Right lobe of liver (tissue), 6 donors: ENCODE data around the gene GSTM2. TPM values are rescaled to one million over a fixed set of nuclear protein-coding genes. Genes with fewer than 3 reads are reported as not detected.

Experiments
- ATAC-seq, 4 donors: fragments of 200-7000 bp; cut with Tn5 transposase; one replicate each; pipeline ENCODE4 v1.9.1; 2020; ENCODE audit warnings: mild to moderate bottlenecking in 4 of 4, moderate library complexity in 4 of 4
- DNase-seq, 3 donors: peaks; one replicate each; pipeline ENCODE4 v3.0.0-alpha.2; 2020
- H3K27ac ChIP-seq, 3 donors: fragments of 200-600 bp; one replicate each; pipeline ENCODE4 v1.8.0; 2022
- H3K27me3 ChIP-seq, 2 donors: fragments of 200-600 bp; one replicate each; pipeline ENCODE4 v1.8.0; 2022
- H3K36me3 ChIP-seq, 4 donors: fragments of 200-600 bp; sonication (generic) in 1 of 4; one replicate each; pipeline versions ENCODE4 v1.5.1 to v1.8.0; 2017 to 2022; ENCODE audit warnings: control low read depth in 1 of 4
- H3K4me1 ChIP-seq, 4 donors: fragments of 200-600 bp; sonication (generic) in 1 of 4; one replicate each; pipeline versions ENCODE4 v1.5.1 to v1.8.0; 2017 to 2022; ENCODE audit warnings: control low read depth in 1 of 4
- H3K4me3 ChIP-seq, 3 donors: fragments of 200-600 bp; one replicate each; pipeline ENCODE4 v1.8.0; 2022
- H3K9me3 ChIP-seq, 4 donors: fragments of 200-600 bp; sonication (generic) in 1 of 4; one replicate each; pipeline versions ENCODE4 v1.5.1 to v1.8.0; 2017 to 2022; ENCODE audit warnings: control low read depth in 1 of 4
- POLR2A ChIP-seq: fragments of 450-650 bp; IDR thresholded peaks from one replicate; pipeline ENCODE4 v1.6.1; 2017; ENCODE audit warnings: antibody characterized with exemption, mild to moderate bottlenecking
- WGBS: methylation state at CpG from one replicate; pipeline ENCODE4 v1.1.6; 2018; ENCODE audit warnings: low coverage, low lambda C conversion rate; ENCODE audit not compliant: insufficient coverage; ENCODE audit errors: missing lambda C conversion rate; 5-methylcytosine and 5-hydroxymethylcytosine counted together
- intact Hi-C, 2 donors: fragments of 100-400 bp; cut with DNase I; formaldehyde crosslinking; loops; one replicate each; pipeline versions ENCODE4 v1.11.2 to v1.14.1; 2022
- total RNA-seq, 6 experiments: library from RNA; depleted of rRNA in 2 of 6; stranded (reverse); fragments of >200 nt in 2 of 6; fragmentation: NEBNext Ultra II Directional in 3 of 6; extraction: Animal tissue kit (Norgen Biotek cat#: 25700) in 3 of 6; gene quantifications; one replicate each; pipeline versions ENCODE4 v1.1.0 to v1.2.4, GENCODE V29; 2016 to 2023
- TF ChIP-seq, protein P1 (sequence below), 4 donors: fragments of 200-600 bp in 3 of 4; fragments of 450-650 bp in 1 of 4; IDR thresholded peaks; one replicate each; pipeline versions ENCODE4 v1.5.1 to v1.8.0; 2016 to 2022; ENCODE audit warnings: antibody characterized with exemption in 4 of 4, mild to moderate bottlenecking in 2 of 4
- donor health status: DM: no; HTN: yes; CAD: no.
- donor health status: DM: no; HTN: no; CAD: no.
- donor health status: DM: no; HTN: no; CAD: no.
- donor health status: DM: no; HTN: yes; CAD: no.
- donor health status: DM: no; HTN: yes; CAD: no.

The GSTM2 gene
- total RNA-seq, 6 experiments from 2014 or later: 4.4 to 16.0 (median 12.7) TPM

DNA sequence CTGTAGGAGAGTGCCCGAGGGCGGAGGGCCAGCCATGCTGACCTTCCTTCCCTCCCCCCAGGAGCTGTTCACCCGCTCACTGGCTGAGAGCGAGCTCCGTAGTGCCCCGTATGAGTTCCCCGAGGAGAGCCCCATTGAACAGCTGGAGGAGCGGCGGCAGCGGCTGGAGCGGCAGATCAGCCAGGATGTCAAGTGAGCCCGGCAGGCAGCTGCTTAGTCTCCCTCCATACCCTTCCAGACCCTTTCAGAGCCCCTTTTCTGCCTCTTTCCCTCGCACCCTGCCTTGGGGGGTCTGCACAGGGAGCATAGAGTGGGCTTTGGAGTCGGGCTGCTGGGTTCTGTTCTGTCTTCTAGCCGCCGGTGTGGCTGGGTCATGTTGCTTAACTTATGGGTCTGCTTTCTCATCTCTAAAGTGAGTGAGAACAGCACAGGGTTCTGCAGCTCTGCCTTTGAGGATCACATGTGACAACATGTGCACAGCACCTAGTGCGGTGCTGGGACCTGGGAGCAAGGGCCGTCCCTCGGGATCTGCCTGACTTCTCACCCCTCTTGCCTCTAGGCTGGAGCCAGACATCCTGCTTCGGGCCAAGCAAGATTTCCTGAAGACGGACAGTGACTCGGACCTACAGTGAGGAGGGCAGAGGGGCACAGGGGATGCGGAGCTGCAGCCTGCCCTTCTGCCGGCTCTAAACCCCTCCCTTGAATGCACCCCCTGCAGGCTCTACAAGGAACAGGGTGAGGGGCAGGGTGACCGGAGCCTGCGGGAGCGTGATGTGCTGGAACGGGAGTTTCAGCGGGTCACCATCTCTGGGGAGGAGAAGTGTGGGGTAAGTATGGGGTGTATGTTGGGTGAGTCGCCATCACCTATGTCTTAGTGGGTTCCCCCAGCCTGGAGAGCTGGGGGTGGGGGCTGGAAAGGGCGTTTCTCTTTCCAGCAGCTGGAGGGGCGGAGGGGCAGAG lies 42.0 kb upstream of the GSTM2 start:
- DNase-seq: no peak
- no peak for ATAC-seq
- Histone ChIP-seq H3K4me1 (peaks cover 0 to 22% (median 7%) of the 10 kb centered on the region in 4 donors), H3K4me3 (no peak overlapping the region), H3K9me3 (no peaks in the 10 kb centered on the region), H3K27me3 (no peaks in the 10 kb centered on the region), H3K27ac (no peak overlapping the region), H3K36me3 (peaks cover 0 to 29% (median 6%) of the 10 kb centered on the region in 4 donors)
- intact Hi-C loops: loop anchor here (5.0 to 10.0 kb wide), 2 partner anchors 81 to 84 kb away; partner anchors contain the start of gene GNAI3 (in 1 of the 2)
- WGBS: 70% methylated on average over 12 of the region's 32 CpGs
- no peak for TF ChIP-seq POLR2A
- TF ChIP-seq, protein P1, sequence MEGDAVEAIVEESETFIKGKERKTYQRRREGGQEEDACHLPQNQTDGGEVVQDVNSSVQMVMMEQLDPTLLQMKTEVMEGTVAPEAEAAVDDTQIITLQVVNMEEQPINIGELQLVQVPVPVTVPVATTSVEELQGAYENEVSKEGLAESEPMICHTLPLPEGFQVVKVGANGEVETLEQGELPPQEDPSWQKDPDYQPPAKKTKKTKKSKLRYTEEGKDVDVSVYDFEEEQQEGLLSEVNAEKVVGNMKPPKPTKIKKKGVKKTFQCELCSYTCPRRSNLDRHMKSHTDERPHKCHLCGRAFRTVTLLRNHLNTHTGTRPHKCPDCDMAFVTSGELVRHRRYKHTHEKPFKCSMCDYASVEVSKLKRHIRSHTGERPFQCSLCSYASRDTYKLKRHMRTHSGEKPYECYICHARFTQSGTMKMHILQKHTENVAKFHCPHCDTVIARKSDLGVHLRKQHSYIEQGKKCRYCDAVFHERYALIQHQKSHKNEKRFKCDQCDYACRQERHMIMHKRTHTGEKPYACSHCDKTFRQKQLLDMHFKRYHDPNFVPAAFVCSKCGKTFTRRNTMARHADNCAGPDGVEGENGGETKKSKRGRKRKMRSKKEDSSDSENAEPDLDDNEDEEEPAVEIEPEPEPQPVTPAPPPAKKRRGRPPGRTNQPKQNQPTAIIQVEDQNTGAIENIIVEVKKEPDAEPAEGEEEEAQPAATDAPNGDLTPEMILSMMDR (IDR thresholded peaks at IDR 0.05): no peak

DNA sequence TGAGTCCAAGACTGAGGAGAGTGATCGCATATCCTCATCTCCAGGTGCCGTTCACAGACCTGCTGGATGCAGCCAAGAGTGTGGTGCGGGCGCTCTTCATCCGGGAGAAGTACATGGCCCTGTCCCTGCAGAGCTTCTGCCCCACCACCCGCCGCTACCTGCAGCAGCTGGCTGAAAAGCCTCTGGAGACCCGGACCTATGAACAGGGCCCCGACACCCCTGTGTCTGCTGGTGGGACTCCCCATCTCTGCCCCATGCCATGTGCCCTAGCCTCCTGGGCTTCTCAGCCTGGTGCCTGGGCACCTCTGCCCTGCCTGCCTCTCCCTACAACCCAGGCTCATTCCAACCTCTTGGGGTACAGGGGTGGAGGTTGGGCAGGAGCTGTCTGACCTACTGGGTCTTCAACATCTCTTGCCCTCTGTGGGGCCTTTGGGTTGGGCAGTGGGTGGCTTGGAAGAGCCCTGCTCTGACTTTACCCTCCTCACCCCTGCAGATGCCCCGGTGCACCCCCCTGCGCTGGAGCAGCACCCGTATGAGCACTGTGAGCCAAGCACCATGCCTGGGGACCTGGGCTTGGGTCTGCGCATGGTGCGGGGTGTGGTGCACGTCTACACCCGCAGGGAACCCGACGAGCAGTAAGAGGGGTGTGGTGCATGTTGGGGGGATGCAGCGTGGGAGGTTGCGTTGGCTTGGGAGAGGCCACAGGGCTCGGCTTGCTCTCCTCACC lies 41.0 kb upstream of the GSTM2 start:
- intact Hi-C loops: loop anchor here (5.0 to 10.0 kb wide), 2 partner anchors 82 to 85 kb away; partner anchors contain the start of gene GNAI3 (in 1 of the 2)
- no peaks in the 10 kb centered on the region for H3K9me3 ChIP-seq
- no peak overlapping the region for H3K27ac ChIP-seq
- peaks cover 0 to 16% (median 5%) of the 10 kb centered on the region in 4 donors for H3K4me1 ChIP-seq
- H3K27me3 ChIP-seq: no peaks in the 10 kb centered on the region
- H3K4me3 ChIP-seq: no peak overlapping the region
- DNase-seq (no peak), ATAC-seq (no peak)
- WGBS: no CpG with 5 or more reads among the region's 21 CpGs
- H3K36me3 ChIP-seq: peaks cover 0 to 38% (median 11%) of the 10 kb centered on the region in 4 donors
- TF ChIP-seq POLR2A: no peak
- TF ChIP-seq, protein P1 (IDR thresholded peaks at IDR 0.05): no peak

DNA sequence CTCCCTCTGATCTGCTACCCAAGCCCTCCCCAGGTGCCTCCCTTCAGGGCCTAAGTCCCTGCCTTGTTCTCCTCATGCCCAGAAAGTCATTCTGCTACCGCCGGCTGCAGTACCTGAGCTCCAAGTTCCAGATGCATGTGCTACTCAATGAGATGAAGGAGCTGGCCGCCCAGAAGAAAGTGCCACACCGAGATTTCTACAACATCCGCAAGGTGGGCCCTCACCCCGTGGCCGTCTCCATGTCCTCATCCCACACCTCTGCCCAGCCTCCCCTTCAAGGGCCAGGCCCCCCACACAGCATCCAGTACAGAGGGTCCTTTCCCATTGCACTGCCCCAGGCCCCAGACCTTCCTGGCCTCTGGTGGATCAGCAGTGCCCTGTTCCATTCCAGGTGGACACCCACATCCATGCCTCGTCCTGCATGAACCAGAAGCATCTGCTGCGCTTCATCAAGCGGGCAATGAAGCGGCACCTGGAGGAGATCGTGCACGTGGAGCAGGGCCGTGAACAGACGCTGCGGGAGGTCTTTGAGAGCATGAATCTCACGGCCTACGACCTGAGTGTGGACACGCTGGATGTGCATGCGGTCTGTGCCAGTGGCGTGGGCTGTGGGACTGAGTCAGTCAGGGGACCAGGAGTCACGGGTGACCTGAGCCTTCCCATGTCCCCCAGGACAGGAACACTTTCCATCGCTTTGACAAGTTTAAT lies 40.0 kb upstream of the GSTM2 start:
- H3K4me3 ChIP-seq: no peak overlapping the region
- no peaks in the 10 kb centered on the region for H3K27me3 ChIP-seq
- ATAC-seq: no peak
- intact Hi-C loops: loop anchor here (5.0 to 10.0 kb wide), 2 partner anchors 83 to 86 kb away; partner anchors contain the start of gene GNAI3 (in 1 of the 2)
- 60% methylated on average over 1 of the region's 23 CpGs for WGBS
- DNase-seq: no peak
- TF ChIP-seq POLR2A: no peak
- TF ChIP-seq, protein P1 (IDR thresholded peaks at IDR 0.05): no peak
- peaks cover 0 to 38% (median 13%) of the 10 kb centered on the region in 4 donors for H3K36me3 ChIP-seq
- H3K4me1 ChIP-seq: peaks cover 0 to 7% (median 0%) of the 10 kb centered on the region in 4 donors
- H3K27ac ChIP-seq: no peak overlapping the region
- no peaks in the 10 kb centered on the region for H3K9me3 ChIP-seq
